CD4-positive, alpha-beta T cell treated with Interleukin-4 for 4 hours (primary cell): ENCODE results near the gene WDHD1.
A peak's percentile ranks its signal among the peaks of the same experiment; 100 is the strongest.
"Not testable (repeated sequence)": the region's sequence is repeated elsewhere in the genome, so short reads cannot be mapped to it uniquely, and the experiment has no call there.

Experiments used
- DNase-seq: peaks from one replicate; pipeline ENCODE4 v3.0.0-alpha.2; 2020

WDHD1 gene, protein sequence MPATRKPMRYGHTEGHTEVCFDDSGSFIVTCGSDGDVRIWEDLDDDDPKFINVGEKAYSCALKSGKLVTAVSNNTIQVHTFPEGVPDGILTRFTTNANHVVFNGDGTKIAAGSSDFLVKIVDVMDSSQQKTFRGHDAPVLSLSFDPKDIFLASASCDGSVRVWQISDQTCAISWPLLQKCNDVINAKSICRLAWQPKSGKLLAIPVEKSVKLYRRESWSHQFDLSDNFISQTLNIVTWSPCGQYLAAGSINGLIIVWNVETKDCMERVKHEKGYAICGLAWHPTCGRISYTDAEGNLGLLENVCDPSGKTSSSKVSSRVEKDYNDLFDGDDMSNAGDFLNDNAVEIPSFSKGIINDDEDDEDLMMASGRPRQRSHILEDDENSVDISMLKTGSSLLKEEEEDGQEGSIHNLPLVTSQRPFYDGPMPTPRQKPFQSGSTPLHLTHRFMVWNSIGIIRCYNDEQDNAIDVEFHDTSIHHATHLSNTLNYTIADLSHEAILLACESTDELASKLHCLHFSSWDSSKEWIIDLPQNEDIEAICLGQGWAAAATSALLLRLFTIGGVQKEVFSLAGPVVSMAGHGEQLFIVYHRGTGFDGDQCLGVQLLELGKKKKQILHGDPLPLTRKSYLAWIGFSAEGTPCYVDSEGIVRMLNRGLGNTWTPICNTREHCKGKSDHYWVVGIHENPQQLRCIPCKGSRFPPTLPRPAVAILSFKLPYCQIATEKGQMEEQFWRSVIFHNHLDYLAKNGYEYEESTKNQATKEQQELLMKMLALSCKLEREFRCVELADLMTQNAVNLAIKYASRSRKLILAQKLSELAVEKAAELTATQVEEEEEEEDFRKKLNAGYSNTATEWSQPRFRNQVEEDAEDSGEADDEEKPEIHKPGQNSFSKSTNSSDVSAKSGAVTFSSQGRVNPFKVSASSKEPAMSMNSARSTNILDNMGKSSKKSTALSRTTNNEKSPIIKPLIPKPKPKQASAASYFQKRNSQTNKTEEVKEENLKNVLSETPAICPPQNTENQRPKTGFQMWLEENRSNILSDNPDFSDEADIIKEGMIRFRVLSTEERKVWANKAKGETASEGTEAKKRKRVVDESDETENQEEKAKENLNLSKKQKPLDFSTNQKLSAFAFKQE

DNA sequence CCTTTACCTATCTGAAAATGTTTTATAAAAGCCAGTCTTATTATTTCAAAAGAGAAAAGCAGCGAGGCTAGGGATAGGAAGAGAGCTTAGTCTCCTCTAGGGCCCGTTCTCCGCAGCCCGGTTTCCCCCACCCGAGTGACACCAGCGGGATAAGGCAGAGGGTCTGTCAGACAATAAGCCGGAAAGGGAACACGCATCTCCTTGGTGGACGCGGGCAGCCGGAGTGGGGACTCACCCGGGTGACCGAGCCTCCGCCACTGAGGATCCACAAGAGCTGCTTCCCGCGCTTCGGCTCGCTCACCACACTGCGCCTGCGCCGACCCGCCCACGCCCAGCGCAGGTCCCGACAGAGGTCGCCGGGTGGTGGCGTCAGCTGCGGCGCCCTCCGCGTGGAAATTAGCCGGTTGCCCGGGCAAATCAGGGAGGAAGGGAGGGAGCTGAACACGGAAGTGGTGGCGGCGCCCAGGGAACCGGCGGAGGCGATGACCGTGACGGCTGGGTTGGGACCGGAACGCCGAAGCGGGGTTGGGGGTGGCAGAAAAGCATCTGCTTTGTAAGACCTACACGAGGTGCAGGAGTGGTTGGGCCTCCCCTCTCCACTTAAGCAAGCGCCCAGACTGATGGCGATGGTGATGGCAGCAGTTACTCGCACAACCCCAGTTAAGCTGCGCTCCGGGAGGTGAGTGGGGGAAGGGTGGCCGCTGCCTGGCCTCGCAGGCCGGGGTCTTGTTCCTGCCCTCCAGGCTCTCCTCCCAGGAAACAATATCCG is at the start of gene WDHD1, which contains the start of gene SOCS4:
Gene WDHD1, minus strand, starts transcription at position 307 of the 769 bp plus-strand sequence. CDS start 312 bp downstream, outside the sequence.
Gene SOCS4, plus strand, starts transcription at position 444 of the 769 bp plus-strand sequence. CDS start 15,806 bp downstream, outside the sequence.
- peak; percentile 93 for DNase-seq

DNA sequence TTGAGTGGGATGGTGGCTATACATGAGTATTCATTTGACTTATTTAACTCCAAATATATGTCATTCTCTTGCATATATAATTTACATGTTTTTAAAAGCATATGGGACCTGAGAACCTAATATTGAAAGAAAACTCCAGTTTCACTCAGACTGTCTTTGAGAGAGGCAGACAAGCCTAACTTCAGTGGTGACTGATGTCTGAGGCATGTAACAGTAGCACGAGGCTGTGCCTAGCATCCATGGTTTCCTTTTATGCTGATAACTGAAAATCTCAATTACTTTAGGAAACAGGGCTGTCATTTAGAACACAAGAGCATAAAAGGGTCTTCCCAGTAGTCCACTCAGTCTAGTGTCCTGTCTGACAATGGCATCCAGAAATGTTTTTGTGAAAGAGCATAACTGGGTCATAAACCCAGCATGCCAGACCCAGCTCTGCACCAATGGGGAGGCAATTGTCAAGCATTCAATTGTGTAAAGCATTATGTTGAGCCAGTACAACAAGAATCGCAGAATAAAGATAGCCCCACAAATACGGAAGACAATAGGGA is 48.8 kb upstream of the WDHD1 start:
- DNase-seq = no peak

DNA sequence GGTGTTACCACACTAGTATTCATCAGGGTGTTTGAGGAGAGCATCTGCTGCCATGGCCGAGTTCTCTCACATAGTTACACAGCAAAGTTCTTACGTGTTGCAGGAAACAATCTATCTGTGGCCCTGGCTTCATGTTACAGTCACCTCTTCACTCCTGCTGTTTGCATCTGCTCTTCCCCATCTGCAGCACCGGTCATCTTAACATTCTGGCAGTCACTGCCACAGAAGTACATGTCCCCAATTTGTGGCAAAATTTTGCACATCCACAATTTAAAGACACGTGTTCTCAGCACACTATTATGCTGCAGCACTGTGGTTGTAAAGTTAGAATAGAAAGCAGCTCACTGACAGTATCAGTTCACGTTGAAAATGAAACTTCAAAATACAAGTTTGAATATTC is 47.8 kb upstream of the WDHD1 start:
- no peak for DNase-seq

DNA sequence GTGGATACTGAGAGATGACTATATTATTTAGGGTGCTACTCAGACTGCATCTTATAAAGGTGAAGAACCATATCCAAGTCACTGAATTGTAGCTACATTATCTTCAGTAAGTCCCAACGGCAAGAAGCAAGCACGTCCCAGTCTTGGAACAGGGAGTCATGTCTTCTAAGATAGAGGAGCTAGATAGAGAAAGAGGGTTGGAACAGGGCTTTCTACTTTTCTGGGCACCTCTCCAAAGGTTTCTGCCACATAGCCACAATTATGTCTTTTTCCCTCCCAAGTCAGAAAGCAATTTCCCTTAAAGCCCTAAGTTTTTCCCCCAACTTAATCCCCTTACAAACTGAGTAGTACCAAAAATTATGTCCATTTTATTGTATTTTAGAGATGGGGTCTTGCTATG is 47.0 kb upstream of the WDHD1 start:
- no peak for DNase-seq

DNA sequence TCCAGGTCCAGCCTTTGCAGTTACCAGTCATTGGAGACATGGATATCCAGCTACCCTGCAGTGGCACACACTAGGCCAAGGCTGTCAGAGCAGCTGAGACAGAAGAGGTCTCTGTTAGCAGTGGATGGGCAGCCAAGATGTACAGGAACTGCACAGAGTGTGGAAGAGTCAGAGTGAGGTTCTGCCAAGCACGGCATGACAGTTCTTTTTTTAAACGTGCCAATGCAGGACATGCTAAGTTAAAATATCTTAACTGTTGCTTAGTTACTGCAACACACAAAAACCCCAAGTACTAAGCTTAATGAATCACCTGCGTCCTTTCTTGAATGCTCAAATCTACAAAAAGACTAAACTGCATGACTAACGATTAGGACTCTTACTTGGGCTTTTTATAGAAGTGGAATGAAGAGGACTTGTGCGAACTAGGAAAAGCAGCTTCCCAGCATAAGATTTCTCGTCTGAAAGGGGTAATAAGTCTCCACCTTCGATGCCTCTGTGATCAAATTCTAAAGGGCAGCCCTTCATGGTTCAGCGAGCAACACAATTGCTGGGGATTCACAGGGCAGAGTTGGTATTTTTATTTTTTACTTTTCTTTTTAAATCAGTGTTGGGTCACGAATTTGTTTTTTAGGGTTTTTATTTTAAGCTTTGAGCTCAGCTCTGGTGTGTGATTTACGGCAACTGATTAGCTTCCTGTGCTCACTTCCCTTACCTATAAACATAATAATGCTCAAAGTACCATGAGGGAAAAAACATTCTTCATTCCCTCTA is 45.2 kb upstream of the WDHD1 start:
- DNase-seq = peak; percentile 71

DNA sequence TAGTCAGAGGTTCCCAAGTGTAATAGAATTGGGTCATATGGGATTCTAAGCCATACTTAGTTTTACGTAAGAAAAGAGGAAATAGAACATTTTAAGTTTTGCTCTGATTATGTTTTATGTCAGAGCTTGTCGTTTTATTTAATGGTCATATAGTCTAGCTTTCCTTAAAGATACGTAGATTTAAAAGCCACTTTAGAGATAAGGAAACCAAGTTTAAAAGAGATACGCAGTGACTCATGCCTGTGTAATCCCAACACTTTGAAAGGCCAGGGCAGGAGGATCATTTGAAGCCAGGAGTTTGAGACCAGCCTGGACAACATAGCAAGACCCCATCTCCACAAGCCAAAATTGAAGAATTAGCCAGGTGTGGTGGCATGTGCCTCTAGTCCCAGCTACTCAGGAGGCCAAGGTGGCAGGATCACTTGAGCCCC is 44.1 kb upstream of the WDHD1 start:
- no peak for DNase-seq

DNA sequence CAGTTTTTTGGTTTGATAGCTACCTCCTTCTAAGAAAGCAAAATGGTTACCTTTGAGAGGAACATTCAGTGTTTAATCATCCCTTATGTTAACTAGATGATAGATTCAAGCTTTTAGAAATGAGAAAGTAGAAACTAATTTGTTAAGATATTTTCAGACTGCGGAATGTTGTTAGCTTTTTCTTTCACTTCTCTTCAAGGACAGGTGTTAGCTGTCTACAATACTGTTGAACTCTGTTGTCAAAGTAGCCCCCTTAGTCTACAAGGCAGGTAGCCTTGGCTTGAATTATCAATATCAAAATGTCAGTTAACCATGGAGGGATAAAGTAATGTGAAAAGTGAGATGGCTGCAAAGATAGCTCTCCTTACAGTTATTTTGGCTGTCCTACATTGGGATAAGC is 39.3 kb upstream of the WDHD1 start:
- no peak for DNase-seq

DNA sequence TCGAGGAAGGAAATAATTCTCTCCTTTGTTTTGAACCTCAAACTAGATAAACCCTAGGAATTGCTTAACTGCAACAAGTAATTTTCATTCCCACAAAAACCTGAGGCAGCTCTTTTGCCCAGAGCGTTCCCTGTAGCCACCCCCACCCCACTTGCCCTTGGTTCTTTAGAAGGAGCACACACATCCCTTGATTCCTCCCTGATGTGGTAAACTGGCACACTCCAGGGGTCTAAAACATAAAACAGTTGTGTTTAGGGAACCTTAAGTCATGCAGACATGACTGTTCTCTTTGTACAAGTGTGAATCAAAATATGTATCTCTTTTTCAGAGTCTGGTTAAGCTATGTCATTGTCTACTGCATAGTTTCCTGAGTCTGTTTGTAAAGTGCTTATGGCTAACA is 38.5 kb upstream of the WDHD1 start:
- no peak for DNase-seq

DNA sequence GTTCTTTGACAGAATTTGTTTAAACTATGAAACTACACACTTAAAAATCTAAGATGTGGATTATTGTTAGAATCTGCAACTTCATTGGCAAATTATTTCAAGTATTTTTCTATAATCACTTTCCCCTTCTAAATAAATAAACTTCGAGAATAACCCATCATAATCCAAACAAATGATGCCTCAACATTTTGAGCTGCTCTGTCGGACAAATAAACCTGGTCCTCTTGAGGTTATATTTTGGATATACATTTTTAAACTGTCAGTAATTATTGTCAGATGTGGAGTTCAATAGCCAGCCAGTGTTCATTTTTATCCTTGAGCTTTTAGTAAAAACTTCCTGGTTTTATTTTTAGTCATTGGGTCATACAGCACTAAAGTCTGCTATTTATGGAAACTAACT is 38.0 kb upstream of the WDHD1 start:
- not testable (repeated sequence) for DNase-seq

DNA sequence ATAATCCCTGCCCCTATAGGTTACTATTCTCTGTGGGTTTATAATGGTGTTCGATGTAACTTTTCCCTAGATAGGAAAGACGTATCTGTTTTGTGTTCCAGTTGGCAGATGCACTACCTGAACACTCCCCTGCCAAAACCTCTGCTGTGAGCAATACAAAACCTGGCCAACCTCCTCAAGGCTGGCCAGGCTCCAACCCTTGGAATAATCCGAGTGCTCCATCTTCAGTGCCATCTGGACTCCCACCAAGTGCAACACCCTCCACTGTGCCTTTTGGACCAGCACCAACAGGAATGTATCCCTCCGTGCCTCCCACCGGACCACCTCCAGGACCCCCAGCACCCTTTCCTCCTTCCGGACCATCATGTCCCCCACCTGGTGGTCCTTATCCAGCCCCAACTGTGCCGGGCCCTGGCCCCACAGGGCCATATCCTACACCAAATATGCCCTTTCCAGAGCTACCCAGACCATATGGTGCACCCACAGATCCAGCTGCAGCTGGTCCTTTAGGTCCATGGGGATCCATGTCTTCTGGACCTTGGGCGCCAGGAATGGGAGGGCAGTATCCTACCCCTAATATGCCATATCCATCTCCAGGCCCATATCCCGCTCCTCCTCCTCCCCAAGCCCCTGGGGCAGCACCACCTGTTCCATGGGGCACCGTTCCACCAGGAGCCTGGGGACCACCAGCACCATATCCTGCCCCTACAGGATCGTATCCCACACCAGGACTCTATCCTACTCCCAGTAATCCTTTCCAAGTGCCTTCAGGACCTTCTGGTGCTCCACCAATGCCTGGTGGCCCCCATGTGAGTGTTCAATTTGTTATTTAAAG is 35.8 kb upstream of the WDHD1 start:
- no peak for DNase-seq

DNA sequence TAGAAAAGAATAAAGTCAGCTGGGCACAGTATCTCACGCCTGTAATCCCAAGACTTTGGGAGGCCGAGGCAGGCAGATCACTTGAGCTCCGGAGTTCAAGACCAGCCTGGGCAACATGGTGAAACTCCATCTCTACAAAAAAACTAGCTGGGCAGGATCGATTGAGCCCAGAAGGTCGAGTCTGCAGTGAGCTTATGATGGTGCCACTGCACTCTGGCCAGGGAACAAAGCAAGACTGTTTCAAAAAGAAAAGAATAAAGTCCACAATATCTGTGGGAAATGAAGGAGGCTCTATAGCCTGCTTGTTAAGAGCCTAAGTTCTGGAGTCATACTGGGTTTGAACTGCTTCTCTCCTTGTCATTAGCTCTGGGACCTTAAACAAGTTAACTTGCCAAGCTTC is 32.4 kb upstream of the WDHD1 start:
- no peak for DNase-seq

DNA sequence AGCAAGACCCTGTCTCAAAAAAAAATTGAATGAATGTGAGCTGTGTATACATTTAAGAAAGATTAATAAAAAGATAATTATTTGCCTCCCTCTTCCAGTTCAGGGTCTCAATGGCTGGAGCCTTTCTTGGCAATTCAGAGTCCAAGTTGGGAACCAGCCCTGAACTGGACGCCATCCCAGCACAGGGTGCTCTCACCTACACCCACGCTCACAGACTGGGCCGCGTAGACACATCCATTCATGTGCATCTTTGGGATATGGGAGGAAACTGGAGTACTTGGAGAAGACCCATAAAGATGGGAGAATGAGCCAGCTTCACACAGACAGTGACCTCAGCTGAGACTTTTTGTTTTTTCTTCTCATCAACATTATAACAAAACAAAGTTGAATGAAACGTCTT is 31.0 kb upstream of the WDHD1 start:
- no peak for DNase-seq

DNA sequence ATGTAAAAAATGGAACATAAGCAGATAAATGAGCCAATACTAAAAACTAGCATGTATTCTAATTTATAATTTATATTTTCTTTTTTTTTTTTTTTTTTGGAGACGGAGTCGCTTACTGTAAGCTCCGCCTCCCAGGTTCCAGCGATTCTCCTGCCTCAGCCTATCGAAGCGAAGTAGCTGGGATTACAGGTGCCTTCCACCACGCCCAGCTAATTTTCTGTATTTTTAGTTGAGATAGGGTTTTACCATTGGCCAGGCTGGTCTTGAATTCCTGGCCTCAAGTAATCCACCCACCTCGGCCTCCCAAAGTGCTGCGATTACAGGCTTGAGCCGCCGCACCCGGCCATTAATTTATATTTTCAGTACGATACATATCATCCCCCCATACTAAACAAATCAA is 27.2 kb upstream of the WDHD1 start:
- DNase-seq = no peak

DNA sequence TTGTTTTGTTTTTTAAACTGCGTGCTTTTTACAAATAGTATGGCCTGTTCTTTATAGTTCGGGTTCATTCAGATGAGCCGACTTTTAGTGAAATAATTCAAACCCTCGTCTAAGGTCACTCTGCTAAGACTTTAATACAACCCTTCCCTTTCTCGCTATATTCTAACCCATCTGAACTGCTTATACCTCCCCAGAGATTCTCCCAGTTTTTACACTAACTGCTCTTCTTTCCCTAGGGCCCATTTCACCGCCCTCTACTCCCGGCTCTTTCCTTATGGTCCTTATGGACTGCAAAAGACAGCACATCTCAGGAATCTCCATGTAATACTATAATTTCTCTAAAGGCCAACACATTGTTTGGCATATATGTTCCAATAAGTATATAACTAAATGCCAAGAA is 26.6 kb upstream of the WDHD1 start:
- no peak for DNase-seq

DNA sequence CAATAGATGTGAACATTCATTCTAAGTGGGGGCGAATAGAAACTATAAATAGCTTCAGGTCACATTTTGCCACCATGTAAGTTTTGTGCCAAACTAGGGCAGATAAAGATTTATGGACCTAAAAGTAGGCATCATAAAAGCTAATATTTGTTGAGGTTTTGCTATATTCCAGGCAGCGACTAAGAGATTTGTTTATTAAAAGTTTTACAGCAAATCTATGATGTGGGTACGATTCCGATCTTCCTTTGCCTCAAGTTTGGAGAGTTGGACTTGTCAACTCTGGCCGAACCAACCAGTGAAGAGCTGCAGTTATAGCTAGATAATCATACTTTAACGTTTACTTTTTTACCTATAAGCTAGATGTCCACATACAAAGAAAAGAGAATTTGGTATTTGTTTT is 26.1 kb upstream of the WDHD1 start:
- no peak for DNase-seq

DNA sequence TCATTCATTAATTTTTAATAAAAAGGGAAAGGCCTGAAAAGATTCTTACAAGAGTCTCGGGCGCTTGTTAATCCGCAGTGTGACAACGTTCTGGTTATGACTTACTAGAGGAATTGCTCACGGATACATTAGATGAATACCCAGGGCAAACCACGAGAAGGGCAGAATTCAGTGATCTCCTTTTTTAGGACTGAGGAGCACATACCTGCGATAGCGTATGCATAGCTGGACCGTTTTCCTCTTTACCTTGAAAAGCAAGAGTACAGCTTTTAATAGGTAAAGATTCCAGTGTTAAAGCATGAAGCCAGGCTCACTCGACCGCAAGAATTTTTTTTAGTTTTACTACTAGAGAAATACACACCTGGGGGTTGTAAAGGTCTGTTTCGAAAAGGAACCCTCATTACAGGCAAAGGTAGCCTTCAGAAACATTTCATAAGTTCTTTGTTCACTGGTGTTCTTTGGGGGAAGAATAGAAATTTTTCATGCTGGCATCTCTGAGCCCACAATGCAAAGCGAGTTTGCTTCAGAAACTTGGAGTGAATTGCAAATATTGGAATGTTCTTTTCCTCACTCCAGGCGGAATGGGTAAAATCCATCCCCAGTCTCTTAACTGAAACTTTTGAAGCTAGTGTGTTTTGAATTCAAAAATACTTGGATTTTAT is 25.5 kb upstream of the WDHD1 start:
- no peak for DNase-seq

DNA sequence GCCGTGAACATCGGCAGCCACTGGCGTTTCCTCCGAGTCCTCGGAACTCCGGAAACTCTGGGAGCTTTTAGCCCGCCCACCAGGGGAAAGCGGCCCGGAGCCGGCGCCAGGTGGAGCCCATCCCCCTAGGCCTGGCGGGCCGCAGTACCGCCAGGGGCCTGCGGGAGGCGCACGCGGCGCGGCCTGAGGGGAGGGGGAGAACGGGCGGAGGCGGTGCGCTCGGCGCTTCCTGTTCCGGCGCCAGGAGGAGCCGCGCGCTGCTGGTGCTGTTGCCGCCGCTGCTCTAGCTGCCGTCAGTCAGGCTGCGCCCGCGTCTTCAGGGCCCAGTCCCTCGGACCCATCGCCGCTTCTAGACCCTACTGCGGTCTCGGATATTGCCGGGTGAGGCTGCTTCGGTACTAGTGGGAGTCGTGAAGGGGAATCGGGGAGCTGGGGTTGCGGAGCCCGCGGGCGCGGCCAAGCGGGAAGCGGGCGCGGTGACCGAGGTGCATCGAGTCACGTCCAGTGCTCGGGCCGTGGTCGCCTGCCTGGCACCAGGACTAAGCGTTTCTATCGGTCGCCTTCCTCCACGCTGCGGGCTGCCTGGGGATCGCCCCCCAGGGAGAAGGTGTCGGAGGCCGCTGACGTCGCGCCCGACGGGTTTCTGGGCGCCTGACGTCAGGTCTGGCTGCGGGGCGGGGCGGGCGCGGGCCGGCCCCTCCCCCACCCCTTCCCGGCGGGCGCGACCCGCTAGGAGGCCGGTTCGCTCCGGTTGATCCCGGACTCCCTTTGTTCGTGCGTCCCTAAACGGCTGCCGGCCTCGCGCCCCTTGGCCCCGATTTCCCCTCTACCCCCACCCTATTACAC is 24.7 kb upstream of the WDHD1 start, which contains the start of gene MAPK1IP1L:
Gene MAPK1IP1L, plus strand, starts transcription at position 225 of the 846 bp plus-strand sequence. CDS start 10,037 bp downstream, outside the sequence.
- peak; percentile 85 for DNase-seq

DNA sequence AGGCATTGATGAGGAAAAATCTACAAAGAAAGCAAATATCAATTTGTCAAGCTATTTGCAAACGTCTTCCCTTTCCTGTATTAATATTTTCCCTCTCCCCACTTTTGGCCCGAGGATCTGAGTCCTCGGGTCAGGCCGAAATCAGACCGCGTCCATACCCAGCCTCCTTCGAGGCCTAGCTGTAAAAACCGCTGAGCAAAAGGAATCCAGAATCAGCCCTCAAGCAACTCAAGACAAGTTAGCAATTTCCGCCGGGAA is 24.2 kb upstream of the WDHD1 start:
- DNase-seq = no peak

DNA sequence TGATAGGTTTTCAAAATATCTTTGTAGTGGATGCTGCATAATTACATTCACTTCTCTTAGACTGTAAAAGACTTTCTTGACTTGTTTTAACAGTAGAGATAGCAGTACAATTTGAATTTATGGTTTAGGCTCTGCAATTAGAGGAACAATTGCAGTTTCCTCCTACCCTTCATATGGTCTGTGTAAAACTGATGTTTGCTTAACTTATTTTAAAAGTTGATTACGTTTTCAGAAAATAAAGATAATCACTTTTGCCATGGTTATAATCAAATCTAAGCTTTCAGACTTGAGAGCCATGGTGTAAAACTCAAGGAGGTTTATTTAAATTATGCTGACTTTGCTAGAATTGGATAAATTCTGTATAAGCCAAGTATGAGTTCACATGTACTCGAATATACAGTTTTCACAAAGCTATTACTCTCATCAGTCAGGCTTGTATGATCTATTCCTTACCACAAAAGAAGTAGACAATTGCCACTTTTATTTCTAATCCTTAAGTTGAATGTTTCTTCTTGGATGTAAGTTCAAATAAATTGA is 22.1 kb upstream of the WDHD1 start:
- DNase-seq = no peak
